ENCODE results near the gene NAALADL2.

GRCh38 chr3:175404621-175405020 lies 545.5 kb downstream of the NAALADL2 start:
- TF ChIP-seq POLR2A (IDR thresholded peaks at IDR 0.05) (no peak), CTCF (IDR thresholded peaks at IDR 0.05 in 4 of 5, conservative IDR thresholded peaks at IDR 0.05 in 1 of 5) (no peak)

Measured in gastrocnemius medialis (tissue), 4 donors.